HG02763 (cell line): ENCODE data around the gene NPR1.
"Not testable (repeated sequence)": the region's sequence is repeated elsewhere in the genome, so short reads cannot be mapped to it uniquely, and the experiment has no call there.

Experiments used
- ATAC-seq: cut with Tn5 transposase; IDR thresholded peaks from one replicate; pipeline ENCODE4 v1.9.1; 2021; ENCODE audit warnings: mild to moderate bottlenecking, moderate library complexity; ENCODE audit not compliant: unreplicated experiment

The NPR1 gene

GRCh38 chr1:153723687-153724086 is 45.2 kb downstream of the NPR1 start:
- ATAC-seq = no peak

GRCh38 chr1:153724634-153725033 is 46.1 kb downstream of the NPR1 start:
- ATAC-seq = not testable (repeated sequence)

DNA sequence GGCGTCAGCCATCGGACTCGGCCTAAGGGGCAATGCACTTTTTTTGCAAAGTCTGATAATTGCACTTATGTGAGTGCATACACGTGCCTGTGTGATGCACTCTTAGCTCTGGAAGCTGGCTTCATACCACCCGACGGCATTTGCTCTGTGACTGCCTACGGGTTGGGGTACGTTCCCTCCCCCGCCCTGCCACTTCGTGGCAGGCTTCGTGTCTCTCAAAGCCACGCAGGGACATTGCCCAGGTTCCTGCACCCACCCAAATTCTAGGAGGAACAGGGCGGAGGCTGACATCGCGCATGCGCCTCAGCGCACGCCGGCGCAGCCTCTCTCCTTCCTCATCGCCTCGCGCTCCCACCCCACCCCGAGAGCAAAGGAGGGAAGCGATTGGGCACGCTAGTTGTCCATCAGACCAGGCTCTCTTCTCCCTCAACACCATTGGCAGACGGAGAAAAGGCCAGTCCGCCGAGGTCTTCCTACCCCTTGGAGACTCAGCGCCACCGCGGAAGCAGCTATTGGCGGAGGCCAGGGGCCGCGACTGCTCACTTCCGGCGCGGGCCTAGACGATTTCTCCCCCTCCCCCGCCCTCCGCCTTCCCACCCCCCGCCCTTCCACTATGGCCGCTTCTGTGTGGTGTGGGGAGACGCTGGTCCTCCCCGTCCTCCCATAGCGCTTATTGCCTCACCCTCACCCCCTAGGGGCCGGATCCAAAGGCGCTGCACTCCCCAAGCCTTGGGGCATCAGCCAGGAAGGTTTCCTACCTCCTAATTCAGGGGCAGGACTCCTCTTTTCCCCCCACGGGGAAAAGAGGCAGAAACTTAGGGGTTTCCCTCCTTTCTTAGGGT is 49.2 kb downstream of the NPR1 start, which contains the start of gene INTS3:
INTS3 (plus strand) TSS at position 588 of the 842 bp plus-strand sequence. CDS start 585 bp downstream, outside the sequence.
- ATAC-seq = peak; percentile 93

GRCh38 chr1:153728305-153729066 is 50.0 kb downstream of the NPR1 start:
- ATAC-seq = no peak

- no peak for ATAC-seq
Observed at GRCh38 chr1:153730468-153730988, 52.0 kb downstream of the NPR1 start.

DNA sequence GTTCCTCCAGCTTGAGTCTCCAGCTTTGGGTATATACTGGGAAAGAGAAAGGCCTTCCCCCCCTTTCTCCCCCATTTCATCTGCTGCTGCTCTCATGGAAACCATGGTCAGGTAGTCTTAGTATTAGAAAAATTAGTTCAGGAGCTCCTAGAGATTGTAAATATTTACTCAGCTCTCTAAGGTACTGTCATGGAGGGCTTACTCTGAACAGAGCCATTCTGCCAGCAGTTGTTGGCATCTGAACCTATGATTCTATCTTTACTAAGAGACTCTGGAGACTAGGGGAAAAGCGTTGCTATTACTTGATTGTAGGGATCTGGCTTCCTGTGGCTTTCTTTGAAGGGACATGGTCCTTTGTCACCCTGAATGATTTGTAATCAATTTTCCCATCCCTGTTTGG is 55.5 kb downstream of the NPR1 start:
- ATAC-seq = no peak

GRCh38 chr1:153734396-153735089 is 56.1 kb downstream of the NPR1 start:
- ATAC-seq = no peak

- no peak for ATAC-seq
Observed at GRCh38 chr1:153735090-153735420, 56.6 kb downstream of the NPR1 start.

DNA sequence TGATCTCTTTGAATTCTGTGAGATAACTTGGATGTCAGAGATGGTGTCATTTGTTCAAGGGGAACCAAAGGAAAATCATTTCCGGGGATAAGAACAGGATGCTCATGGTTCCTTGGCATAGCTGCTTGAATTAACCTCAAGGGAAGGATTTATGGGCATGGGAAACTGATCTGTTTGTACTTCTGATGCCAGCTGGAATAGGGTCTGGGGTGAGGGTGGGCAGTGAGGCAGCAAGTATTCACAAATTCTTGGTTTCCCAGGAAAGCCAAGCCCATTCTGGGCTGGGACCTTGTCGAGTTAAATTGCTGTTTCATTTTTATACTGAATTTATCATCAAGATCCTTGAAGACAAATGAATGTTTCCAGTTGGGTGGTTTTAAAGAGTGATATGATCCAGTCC is 63.5 kb downstream of the NPR1 start:
- ATAC-seq = no peak

DNA sequence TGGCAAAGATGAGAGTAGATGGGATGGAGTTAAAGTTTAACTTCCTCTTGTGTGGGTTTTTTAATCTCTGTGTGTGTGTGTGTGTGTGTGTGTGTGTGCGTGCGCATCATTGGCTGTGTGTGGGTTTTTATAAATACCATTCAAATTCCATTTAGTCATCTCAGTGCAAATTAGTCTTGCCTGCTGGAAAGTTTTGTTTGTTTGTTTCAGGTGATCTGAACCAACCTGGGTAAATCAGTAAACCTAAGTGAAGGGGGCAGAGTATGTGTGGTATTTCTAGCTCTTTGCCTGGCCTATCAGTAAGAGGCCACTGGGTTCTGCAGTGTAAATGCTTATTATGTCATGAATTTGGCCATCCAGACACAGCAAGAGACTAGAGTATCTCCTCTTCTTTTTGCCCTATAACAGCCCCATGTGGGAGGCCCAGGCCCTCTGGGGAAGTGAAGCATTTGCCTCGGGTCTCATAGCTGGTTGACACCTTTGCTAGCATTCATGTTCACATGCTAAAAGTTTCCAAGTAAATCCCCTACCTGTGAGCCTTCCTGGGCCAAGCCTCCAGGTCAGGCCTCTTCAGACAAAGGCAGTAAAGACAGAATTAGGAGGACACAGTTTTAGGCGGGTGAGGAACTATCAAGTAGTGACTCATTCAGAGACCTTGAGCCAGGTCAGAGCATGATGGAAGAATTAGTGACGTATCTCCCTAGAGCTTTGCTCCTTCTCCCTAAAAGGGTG is 64.1 kb downstream of the NPR1 start:
- peak; percentile 50 for ATAC-seq
